ENCODE measurements around the gene SPATA20.

The SPATA20 gene

GRCh38 chr17:50560185-50560824 lies 13.3 kb downstream of the SPATA20 start, which contains the start of gene CACNA1G:
TSS of gene CACNA1G (plus strand) at chr17:50560715. CDS start at chr17:50561460, 745 bp downstream.
- peak; percentile 87 for DNase-seq

DNA sequence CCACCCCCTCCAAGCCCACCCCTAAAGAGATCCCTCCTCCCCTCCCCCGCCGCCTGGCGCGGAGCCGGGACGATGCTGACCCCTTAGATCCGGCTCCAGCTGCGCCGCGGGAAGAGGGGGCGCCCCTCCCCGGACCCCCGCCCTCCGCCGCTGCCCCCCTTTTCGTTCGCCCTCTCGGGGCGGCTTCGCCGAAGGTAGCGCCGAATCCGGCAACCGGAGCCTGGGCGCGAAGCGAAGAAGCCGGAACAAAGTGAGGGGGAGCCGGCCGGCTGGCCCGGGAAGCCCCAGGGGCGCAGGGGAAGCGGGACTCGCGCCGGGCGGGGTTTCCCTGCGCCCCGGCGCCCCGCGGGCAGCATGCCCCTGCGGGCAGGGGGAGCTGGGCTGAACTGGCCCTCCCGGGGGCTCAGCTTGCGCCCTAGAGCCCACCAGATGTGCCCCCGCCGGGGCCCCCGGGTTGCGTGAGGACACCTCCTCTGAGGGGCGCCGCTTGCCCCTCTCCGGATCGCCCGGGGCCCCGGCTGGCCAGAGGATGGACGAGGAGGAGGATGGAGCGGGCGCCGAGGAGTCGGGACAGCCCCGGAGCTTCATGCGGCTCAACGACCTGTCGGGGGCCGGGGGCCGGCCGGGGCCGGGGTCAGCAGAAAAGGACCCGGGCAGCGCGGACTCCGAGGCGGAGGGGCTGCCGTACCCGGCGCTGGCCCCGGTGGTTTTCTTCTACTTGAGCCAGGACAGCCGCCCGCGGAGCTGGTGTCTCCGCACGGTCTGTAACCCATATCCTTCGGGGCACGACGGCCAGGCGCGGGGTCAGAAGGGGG lies 14.2 kb downstream of the SPATA20 start:
- DNase-seq, result no peak

DNA sequence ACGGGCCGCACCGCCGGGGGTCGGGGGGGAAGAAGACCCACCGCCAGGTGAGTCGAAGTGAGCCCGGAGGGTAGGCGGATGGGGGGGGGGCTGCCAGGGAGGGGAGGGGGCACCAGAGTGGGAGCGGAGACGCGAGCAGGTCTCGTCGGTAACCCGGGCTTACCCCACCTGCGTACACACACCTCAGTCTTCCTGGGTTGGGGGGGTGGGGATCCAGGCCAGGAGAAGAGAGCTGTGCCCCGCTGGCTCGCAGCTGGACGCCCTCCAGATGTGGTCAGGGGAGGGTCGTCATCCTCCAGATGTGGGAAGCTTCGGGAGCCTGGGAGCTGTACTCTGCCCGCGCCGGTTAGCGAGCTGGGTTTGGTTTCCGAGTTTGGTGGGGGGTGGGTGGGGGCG lies 14.8 kb downstream of the SPATA20 start:
- no peak for DNase-seq

- no peak for DNase-seq
These were observed 15.5 kb downstream of the SPATA20 start for GRCh38 chr17:50562242-50563091.

DNA sequence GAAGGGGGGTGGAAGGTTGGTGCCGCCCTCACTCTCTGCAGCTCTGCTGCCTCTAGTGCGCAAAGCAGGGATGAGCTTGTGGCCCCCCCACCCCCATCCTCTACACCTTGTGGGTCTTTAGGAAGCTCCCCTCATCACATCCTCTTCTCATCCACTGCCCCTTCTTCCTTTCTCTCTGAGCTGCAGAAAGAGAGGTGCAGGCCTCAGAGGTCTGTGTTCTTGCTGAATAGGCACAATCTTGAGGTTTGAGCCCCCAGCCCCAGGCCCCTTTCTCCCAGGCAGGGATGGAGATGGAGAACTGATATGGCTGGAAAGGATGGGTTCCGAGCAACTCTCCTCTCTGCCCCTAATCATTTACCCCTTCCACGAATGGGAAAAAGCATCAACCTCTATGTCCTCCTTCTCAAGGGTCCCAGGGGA lies 16.1 kb downstream of the SPATA20 start:
- DNase-seq, result no peak

- DNase-seq, result no peak
These were observed 17.9 kb downstream of the SPATA20 start for GRCh38 chr17:50564916-50565315.

GRCh38 chr17:50565402-50566350 lies 18.7 kb downstream of the SPATA20 start:
- DNase-seq, result peak; percentile 45

- DNase-seq, result no peak
These were observed 19.9 kb downstream of the SPATA20 start for GRCh38 chr17:50566886-50567285.

- DNase-seq, result no peak
These were observed 21.7 kb downstream of the SPATA20 start for GRCh38 chr17:50568659-50569058.

GRCh38 chr17:50569592-50569991 lies 22.6 kb downstream of the SPATA20 start:
- DNase-seq, result no peak

DNA sequence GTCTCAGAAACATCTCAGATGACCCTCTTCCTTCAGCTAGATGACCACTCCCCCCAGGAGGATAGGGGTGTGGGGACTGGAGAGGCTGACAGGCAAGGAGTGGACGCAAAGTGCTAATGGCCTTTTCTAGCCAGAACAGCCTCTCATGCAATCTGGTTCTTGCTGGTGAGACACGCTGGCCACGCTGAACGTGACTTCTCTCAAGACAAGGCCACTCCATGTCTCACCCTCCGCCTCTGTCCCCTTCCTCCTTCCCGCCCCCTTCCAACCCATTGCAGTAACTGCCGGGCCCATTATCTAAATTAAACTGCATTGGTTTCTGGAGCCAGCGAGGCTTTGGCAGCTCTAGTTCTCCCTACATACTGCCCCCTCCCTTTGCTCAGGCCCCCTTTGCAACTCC lies 23.1 kb downstream of the SPATA20 start:
- no peak for DNase-seq

DNA sequence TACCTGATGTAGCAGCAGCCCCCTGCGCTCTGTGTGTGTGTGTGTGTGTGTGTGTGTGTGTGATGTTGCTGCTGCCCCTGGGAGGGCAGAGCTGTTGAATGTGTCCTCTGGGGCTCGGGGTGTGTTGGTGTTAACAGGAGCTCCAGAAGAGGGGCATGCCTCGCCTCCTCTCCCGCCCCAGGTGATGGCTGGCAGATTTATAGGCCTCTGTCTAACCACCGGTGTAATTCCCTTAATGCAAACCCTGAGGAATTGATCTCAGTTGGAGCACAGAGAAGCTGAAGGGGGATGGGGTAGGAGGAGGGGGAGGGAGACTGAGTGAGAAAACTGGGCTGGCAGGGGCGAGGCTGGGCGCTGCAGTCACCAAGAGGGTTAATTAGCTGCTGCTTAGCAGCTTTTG lies 23.6 kb downstream of the SPATA20 start:
- DNase-seq, result no peak

DNA sequence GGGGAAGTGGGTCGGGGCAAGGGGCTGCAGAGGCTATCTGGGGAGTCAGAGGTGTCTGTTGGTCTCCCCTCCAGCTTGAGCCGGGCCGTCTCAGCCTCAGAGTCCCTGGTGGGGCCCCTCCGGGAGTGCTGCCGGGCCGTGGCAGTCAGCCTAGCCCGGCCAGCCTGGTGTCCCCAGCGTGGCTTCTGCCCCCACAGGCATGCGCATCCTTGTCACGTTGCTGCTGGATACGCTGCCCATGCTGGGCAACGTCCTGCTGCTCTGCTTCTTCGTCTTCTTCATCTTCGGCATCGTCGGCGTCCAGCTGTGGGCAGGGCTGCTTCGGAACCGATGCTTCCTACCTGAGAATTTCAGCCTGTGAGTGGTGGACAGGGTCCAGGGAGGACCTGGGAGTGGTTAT lies 24.7 kb downstream of the SPATA20 start:
- DNase-seq, result no peak

- no peak for DNase-seq
These were observed 25.6 kb downstream of the SPATA20 start for GRCh38 chr17:50572541-50572940.

GRCh38 chr17:50573866-50574611 lies 27.1 kb downstream of the SPATA20 start:
- no peak for DNase-seq

DNA sequence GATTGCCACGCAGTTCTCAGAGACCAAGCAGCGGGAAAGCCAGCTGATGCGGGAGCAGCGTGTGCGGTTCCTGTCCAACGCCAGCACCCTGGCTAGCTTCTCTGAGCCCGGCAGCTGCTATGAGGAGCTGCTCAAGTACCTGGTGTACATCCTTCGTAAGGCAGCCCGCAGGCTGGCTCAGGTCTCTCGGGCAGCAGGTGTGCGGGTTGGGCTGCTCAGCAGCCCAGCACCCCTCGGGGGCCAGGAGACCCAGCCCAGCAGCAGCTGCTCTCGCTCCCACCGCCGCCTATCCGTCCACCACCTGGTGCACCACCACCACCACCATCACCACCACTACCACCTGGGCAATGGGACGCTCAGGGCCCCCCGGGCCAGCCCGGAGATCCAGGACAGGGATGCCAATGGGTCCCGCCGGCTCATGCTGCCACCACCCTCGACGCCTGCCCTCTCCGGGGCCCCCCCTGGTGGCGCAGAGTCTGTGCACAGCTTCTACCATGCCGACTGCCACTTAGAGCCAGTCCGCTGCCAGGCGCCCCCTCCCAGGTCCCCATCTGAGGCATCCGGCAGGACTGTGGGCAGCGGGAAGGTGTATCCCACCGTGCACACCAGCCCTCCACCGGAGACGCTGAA lies 28.7 kb downstream of the SPATA20 start:
- DNase-seq, result no peak

GRCh38 chr17:50576864-50577263 lies 29.9 kb downstream of the SPATA20 start:
- no peak for DNase-seq

DNA sequence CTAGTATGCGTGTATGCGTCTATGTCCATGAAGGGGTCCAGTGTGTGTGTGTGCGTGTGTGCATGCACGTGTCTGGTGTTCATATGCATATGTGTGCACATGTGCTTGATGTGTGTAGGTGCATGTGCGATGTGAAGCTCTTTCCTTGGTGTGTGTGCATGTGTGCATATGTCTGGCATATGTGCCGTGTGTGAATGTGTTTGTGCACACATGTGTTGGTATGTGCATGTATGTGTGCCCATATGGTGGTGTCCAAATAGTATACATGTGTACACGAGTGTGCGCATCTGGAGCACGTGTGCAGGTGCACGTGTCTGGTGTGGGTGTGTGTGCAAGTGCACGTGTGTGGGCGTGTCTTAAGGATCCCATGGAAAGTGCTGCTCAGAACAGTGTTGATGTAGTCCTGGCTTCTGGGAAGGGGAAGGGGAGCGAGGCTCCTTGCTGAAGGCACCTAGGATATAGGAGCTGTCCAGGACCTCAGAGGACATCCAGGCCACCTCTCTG lies 30.5 kb downstream of the SPATA20 start:
- no peak for DNase-seq

- DNase-seq, result no peak
These were observed 31.2 kb downstream of the SPATA20 start for GRCh38 chr17:50578173-50578572.

GRCh38 chr17:50579399-50579798 lies 32.4 kb downstream of the SPATA20 start:
- no peak for DNase-seq

- DNase-seq, result no peak
These were observed 33.7 kb downstream of the SPATA20 start for GRCh38 chr17:50580646-50581045.
